Neural progenitor cell (in vitro differentiated cells): Measurements from ENCODE around the gene LURAP1L. TPM values are rescaled to one million over a fixed set of nuclear protein-coding genes. Genes with fewer than 3 reads are reported as not detected.

Experiments
- DNase-seq: peaks from one replicate; pipeline ENCODE4 v3.0.0-alpha.2; 2016; ENCODE audit warnings: low spot score
- H2AFZ ChIP-seq: fragments of 200-600 bp; sonication (generic); replicated peaks from 2 replicates; pipeline ENCODE4 v1.6.1; 2016; ENCODE audit warnings: antibody characterized with exemption
- H3F3A ChIP-seq: fragments of 200-600 bp; sonication (generic); 2 replicates; pipeline ENCODE4 v1.6.1; 2016; ENCODE audit warnings: antibody characterized with exemption, low read depth
- H3K27ac ChIP-seq: fragments of 200-600 bp; sonication (generic); 2 replicates; pipeline ENCODE4 v1.5.1; 2016; ENCODE audit warnings: mild to moderate bottlenecking
- H3K27me3 ChIP-seq: fragments of 200-600 bp; sonication (generic); 2 replicates; pipeline ENCODE4 v1.6.1; 2016; ENCODE audit warnings: mild to moderate bottlenecking, moderate library complexity
- H3K36me3 ChIP-seq: fragments of 200-600 bp; sonication (generic); 2 replicates; pipeline ENCODE4 v1.5.1; 2016
- H3K4me1 ChIP-seq: fragments of 200-600 bp; sonication (generic); 2 replicates; pipeline ENCODE4 v1.6.1; 2016; ENCODE audit warnings: mixed run types
- H3K4me2 ChIP-seq: fragments of 200-600 bp; sonication (generic); 2 replicates; pipeline ENCODE4 v1.6.1; 2016
- H3K4me3 ChIP-seq: fragments of 200-600 bp; sonication (generic); 2 replicates; pipeline ENCODE4 v1.5.1; 2016
- H3K79me2 ChIP-seq: fragments of 200-600 bp; sonication (generic); 2 replicates; pipeline ENCODE4 v1.6.1; 2016; ENCODE audit warnings: low read depth
- H3K9ac ChIP-seq: fragments of 200-600 bp; sonication (generic); 2 replicates; pipeline ENCODE4 v1.6.1; 2016
- H3K9me3 ChIP-seq: fragments of 200-600 bp; sonication (generic); 2 replicates; pipeline ENCODE4 v1.5.1; 2016; ENCODE audit warnings: low read depth
- H4K20me1 ChIP-seq: fragments of 200-600 bp; sonication (generic); 2 replicates; pipeline ENCODE4 v1.6.1; 2016; ENCODE audit warnings: low read depth
- H3K27ac Mint-ChIP-seq: 3 replicates; pipeline ENCODE4 v1.8.0; 2021; ENCODE audit warnings: mixed read lengths
- H3K27me3 Mint-ChIP-seq: 2 replicates; pipeline ENCODE4 v1.8.0; 2022; ENCODE audit warnings: low read depth, mild to moderate bottlenecking, inconsistent platforms, moderate library complexity, mixed read lengths; ENCODE audit not compliant: insufficient read depth
- H3K36me3 Mint-ChIP-seq: 3 replicates; pipeline ENCODE4 v1.8.0; 2021; ENCODE audit warnings: mixed read lengths
- H3K4me1 Mint-ChIP-seq: 3 replicates; pipeline ENCODE4 v1.8.0; 2021; ENCODE audit warnings: mixed read lengths
- H3K4me3 Mint-ChIP-seq: 3 replicates; pipeline ENCODE4 v1.8.0; 2021; ENCODE audit warnings: mild to moderate bottlenecking, moderate library complexity, mixed read lengths
- H3K9me3 Mint-ChIP-seq: 3 replicates; pipeline ENCODE4 v1.8.0; 2020; ENCODE audit warnings: mixed read lengths
- CTCF ChIP-seq: fragments of 200-600 bp; sonication (generic); IDR thresholded peaks from 2 replicates; pipeline ENCODE4 v1.5.1; 2017; ENCODE audit warnings: antibody characterized with exemption, mild to moderate bottlenecking
- EZH2 ChIP-seq: fragments of 200-600 bp; sonication (generic); IDR thresholded peaks from 2 replicates; pipeline ENCODE4 v1.6.1; 2017; ENCODE audit warnings: antibody characterized with exemption, mild to moderate bottlenecking, moderate library complexity
- EZH2phosphoT487 ChIP-seq: fragments of 200-600 bp; sonication (generic); IDR thresholded peaks from 2 replicates; pipeline ENCODE4 v1.6.1; 2017; ENCODE audit warnings: antibody characterized with exemption
- total RNA-seq: library from RNA; depleted of rRNA; stranded (reverse); fragments of >200 nt; gene quantifications from 2 replicates; pipeline ENCODE4 v1.2.3, GENCODE V29; 2015; ENCODE audit warnings: low replicate concordance

Gene LURAP1L
- total RNA-seq, 1 donor from 2014 or later, result 0.75 TPM

GRCh38 chr9:12770261-12770660 lies 4.6 kb upstream of the LURAP1L start:
- Mint-ChIP-seq H3K4me1 (peaks cover 5% of the 10 kb centered on the region), H3K36me3 (no peaks in the 10 kb centered on the region), H3K27ac (no peak overlapping the region), H3K27me3 (peaks cover 2% of the 10 kb centered on the region), H3K9me3 (no peaks in the 10 kb centered on the region), H3K4me3 (no peak overlapping the region)
- no peak for DNase-seq
- Histone ChIP-seq H3K9me3 (no peaks in the 10 kb centered on the region), H4K20me1 (no peaks in the 10 kb centered on the region), H3K4me1 (no peaks in the 10 kb centered on the region), H3K4me3 (no peak overlapping the region), H3F3A (peaks cover 5% of the 10 kb centered on the region), H2AFZ (no peak overlapping the region), H3K4me2 (no peak overlapping the region), H3K27me3 (peaks cover 12% of the 10 kb centered on the region), H3K36me3 (no peaks in the 10 kb centered on the region), H3K79me2 (no peaks in the 10 kb centered on the region), H3K9ac (no peak overlapping the region), H3K27ac (no peak overlapping the region)
- TF ChIP-seq EZH2 (no peak), EZH2phosphoT487 (no peak), CTCF (no peak)

GRCh38 chr9:12771891-12772290 lies 2.9 kb upstream of the LURAP1L start:
- Histone ChIP-seq H4K20me1 (no peaks in the 10 kb centered on the region), H3K9ac (no peak overlapping the region), H3K79me2 (no peaks in the 10 kb centered on the region), H2AFZ (no peak overlapping the region), H3K27ac (no peak overlapping the region), H3K4me3 (no peak overlapping the region), H3K36me3 (no peaks in the 10 kb centered on the region), H3K4me2 (no peak overlapping the region), H3K4me1 (no peaks in the 10 kb centered on the region), H3K9me3 (no peaks in the 10 kb centered on the region), H3F3A (peaks cover 13% of the 10 kb centered on the region), H3K27me3 (peaks cover 16% of the 10 kb centered on the region)
- H3K4me1 Mint-ChIP-seq, result peaks cover 5% of the 10 kb centered on the region
- DNase-seq, result no peak
- H3K27ac Mint-ChIP-seq, result no peak overlapping the region
- peaks cover 2% of the 10 kb centered on the region for H3K27me3 Mint-ChIP-seq
- no peaks in the 10 kb centered on the region for H3K36me3 Mint-ChIP-seq
- H3K9me3 Mint-ChIP-seq, result no peaks in the 10 kb centered on the region
- TF ChIP-seq EZH2 (no peak), EZH2phosphoT487 (no peak), CTCF (no peak)
- H3K4me3 Mint-ChIP-seq, result no peak overlapping the region

- Histone ChIP-seq H3K27me3 (peaks cover 16% of the 10 kb centered on the region), H3K4me2 (no peak overlapping the region), H3K9ac (no peak overlapping the region), H3K4me1 (no peaks in the 10 kb centered on the region), H3K4me3 (no peak overlapping the region), H3K36me3 (no peaks in the 10 kb centered on the region), H2AFZ (no peak overlapping the region), H3K9me3 (no peaks in the 10 kb centered on the region), H3K27ac (no peak overlapping the region), H3K79me2 (no peaks in the 10 kb centered on the region), H3F3A (peaks cover 13% of the 10 kb centered on the region), H4K20me1 (no peaks in the 10 kb centered on the region)
- no peak for DNase-seq
- Mint-ChIP-seq H3K4me1 (peaks cover 8% of the 10 kb centered on the region), H3K4me3 (no peak overlapping the region), H3K27me3 (peaks cover 2% of the 10 kb centered on the region), H3K36me3 (no peaks in the 10 kb centered on the region), H3K9me3 (no peaks in the 10 kb centered on the region), H3K27ac (no peak overlapping the region)
- TF ChIP-seq CTCF, result no peak
- TF ChIP-seq EZH2, result no peak
- no peak for TF ChIP-seq EZH2phosphoT487
These were observed 1.3 kb upstream of the LURAP1L start for GRCh38 chr9:12773562-12773961.
